ENCODE data around the gene NCR2.

Gene NCR2

DNA sequence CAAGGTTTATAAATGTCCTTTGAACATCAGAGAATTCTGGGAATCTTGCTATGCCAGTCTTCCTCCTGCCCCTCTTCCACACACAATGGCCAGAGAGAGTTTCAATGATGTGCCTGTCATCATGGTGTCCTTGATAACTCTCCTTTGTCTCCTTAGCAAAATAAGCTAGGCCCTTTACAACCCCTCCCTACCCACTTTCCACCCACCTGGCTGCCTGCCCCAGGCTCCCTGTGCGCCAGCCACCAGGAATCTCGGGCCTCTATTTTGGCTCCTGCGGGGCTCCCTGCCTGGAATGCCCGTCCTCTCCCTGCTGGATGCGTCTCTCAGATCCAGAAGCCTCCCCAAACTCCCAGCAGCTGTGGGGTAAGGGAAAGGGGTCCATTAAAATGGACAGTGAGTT lies 60.9 kb downstream of the NCR2 start:
- no peaks in the 10 kb centered on the region for H3K27me3 ChIP-seq (replicated peaks)
- no peak for DNase-seq
- H3K4me3 ChIP-seq (ENCODE audit: low read depth, low read length) = no peak overlapping the region
- in situ Hi-C loops (cut with HindIII; ENCODE audit: low pct_ligation_motif_present, low sequenced_read_pairs) = no loop called here
- no peaks in the 10 kb centered on the region for H3K36me3 ChIP-seq (replicated peaks)
- no peak overlapping the region for H3K27ac ChIP-seq
- TF ChIP-seq, protein P1, sequence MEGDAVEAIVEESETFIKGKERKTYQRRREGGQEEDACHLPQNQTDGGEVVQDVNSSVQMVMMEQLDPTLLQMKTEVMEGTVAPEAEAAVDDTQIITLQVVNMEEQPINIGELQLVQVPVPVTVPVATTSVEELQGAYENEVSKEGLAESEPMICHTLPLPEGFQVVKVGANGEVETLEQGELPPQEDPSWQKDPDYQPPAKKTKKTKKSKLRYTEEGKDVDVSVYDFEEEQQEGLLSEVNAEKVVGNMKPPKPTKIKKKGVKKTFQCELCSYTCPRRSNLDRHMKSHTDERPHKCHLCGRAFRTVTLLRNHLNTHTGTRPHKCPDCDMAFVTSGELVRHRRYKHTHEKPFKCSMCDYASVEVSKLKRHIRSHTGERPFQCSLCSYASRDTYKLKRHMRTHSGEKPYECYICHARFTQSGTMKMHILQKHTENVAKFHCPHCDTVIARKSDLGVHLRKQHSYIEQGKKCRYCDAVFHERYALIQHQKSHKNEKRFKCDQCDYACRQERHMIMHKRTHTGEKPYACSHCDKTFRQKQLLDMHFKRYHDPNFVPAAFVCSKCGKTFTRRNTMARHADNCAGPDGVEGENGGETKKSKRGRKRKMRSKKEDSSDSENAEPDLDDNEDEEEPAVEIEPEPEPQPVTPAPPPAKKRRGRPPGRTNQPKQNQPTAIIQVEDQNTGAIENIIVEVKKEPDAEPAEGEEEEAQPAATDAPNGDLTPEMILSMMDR (IDR thresholded peaks at IDR 0.05; ENCODE audit: low read depth, low read length, missing control alignments) = no peak

DNA sequence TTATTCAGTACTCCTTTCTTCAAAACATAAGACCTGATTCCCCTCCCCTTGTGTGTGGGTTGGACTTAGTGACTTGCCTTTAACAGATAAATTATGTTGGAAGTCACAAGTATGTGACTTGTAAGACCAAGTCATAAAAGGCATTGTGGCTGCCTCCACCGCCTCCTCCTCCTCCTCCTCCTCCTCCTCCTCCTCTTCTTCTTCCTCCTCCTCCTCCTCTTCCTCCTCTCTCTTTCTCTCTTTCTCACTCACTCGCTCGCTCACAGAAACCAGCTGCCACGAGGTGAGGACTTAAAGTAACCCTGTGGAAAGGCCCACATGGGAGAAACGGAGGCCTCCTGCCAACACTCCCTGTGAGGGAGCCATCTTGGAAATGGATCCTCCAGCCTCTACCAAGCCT lies 64.0 kb downstream of the NCR2 start:
- DNase-seq = no peak
- no peaks in the 10 kb centered on the region for H3K36me3 ChIP-seq (replicated peaks)
- in situ Hi-C loops (cut with HindIII; ENCODE audit: low pct_ligation_motif_present, low sequenced_read_pairs) = no loop called here
- TF ChIP-seq, protein P1 (IDR thresholded peaks at IDR 0.05; ENCODE audit: low read depth, low read length, missing control alignments) = no peak
- H3K27ac ChIP-seq = no peak overlapping the region
- H3K4me3 ChIP-seq (ENCODE audit: low read depth, low read length) = no peak overlapping the region
- peaks cover 5% of the 10 kb centered on the region for H3K27me3 ChIP-seq (replicated peaks)

Measured in brain microvascular endothelial cell (primary cell).